Keratinocyte (primary cell): ENCODE data around the gene NFAM1. TPM values are rescaled to one million over a fixed set of nuclear protein-coding genes. Genes with fewer than 3 reads are reported as not detected.
A peak's percentile ranks its signal among the peaks of the same experiment; 100 is the strongest.

ENCODE experiments used
- DNase-seq: peaks from one replicate; pipeline ENCODE4 v3.0.0-alpha.2; 2011; ENCODE audit warnings: low read depth, missing footprints, low spot score
- FAIRE-seq: peaks from 2 replicates; lab custom pipeline; 2011; peaks lifted over from hg19 to GRCh38; lab: Jason Lieb, UNC
- H2AFZ ChIP-seq: 2 replicates; pipeline ENCODE4 v1.6.0; 2012; ENCODE audit warnings: low read length, control low read depth, inconsistent platforms; ENCODE audit not compliant: control insufficient read depth
- H3K27ac ChIP-seq: 2 replicates; pipeline ENCODE4 v1.5.1; 2011; ENCODE audit warnings: low read length; ENCODE audit not compliant: control insufficient read depth, insufficient read depth
- H3K27me3 ChIP-seq: 3 replicates; pipeline ENCODE4 v1.6.0; 2011; ENCODE audit warnings: low read length; ENCODE audit not compliant: control insufficient read depth, insufficient read depth; ENCODE audit errors: extremely low read depth
- H3K36me3 ChIP-seq, 2 experiments: 2 replicates in 1 of 2; 3 replicates in 1 of 2; pipeline ENCODE4 v1.5.1; 2011; ENCODE audit warnings: low read length in 2 of 2, mild to moderate bottlenecking in 1 of 2; ENCODE audit not compliant: control insufficient read depth in 2 of 2, insufficient read depth in 2 of 2; ENCODE audit errors: extremely low read depth in 1 of 2
- H3K4me1 ChIP-seq: 3 replicates; pipeline ENCODE4 v1.5.1; 2011; ENCODE audit warnings: low read length; ENCODE audit not compliant: control insufficient read depth, insufficient read depth; ENCODE audit errors: extremely low read depth
- H3K4me2 ChIP-seq: 3 replicates; pipeline ENCODE4 v1.6.0; 2011; ENCODE audit warnings: low read depth, low read length; ENCODE audit not compliant: control insufficient read depth, insufficient read depth; ENCODE audit errors: extremely low read depth
- H3K4me3 ChIP-seq, 3 experiments: fragments of 200-600 bp in 1 of 3; sonication (generic) in 1 of 3; 2 replicates in 2 of 3; 3 replicates in 1 of 3; pipeline ENCODE4 v1.5.1; 2011 to 2016; ENCODE audit warnings: low read length in 3 of 3, mild to moderate bottlenecking in 3 of 3, control low read depth in 2 of 3, inconsistent platforms in 1 of 3, low read depth in 1 of 3, mixed read lengths in 1 of 3, mixed run types in 1 of 3, moderate library complexity in 1 of 3; ENCODE audit not compliant: control insufficient read depth in 2 of 3, insufficient read depth in 2 of 3; ENCODE audit errors: extremely low read depth in 1 of 3
- H3K79me2 ChIP-seq: 2 replicates; pipeline ENCODE4 v1.6.0; 2012; ENCODE audit warnings: low read length; ENCODE audit not compliant: control insufficient read depth, insufficient read depth
- H3K9ac ChIP-seq: 3 replicates; pipeline ENCODE4 v1.6.0; 2011; ENCODE audit warnings: low read length; ENCODE audit not compliant: control insufficient read depth, insufficient read depth; ENCODE audit errors: extremely low read depth
- H3K9me1 ChIP-seq: 3 replicates; pipeline ENCODE4 v1.6.0; 2011; ENCODE audit warnings: low read length; ENCODE audit not compliant: control insufficient read depth, insufficient read depth; ENCODE audit errors: extremely low read depth
- H3K9me3 ChIP-seq: 2 replicates; pipeline ENCODE4 v1.5.1; 2012; ENCODE audit warnings: low read depth, low read length; ENCODE audit not compliant: control insufficient read depth
- H4K20me1 ChIP-seq: 3 replicates; pipeline ENCODE4 v1.6.0; 2011; ENCODE audit warnings: low read length; ENCODE audit not compliant: control insufficient read depth, insufficient read depth; ENCODE audit errors: extremely low read depth
- CTCF ChIP-seq, 3 experiments: IDR thresholded peaks in 1 of 3; conservative IDR thresholded peaks in 1 of 3; optimal IDR thresholded peaks in 1 of 3; 2 replicates in 2 of 3; 3 replicates in 1 of 3; pipeline versions ENCODE3 to v1.5.1; 2011; ENCODE audit warnings: low read length in 3 of 3, mild to moderate bottlenecking in 3 of 3, moderate library complexity in 2 of 3, control low read depth in 1 of 3, inconsistent platforms in 1 of 3; ENCODE audit not compliant: insufficient read depth in 2 of 3; ENCODE audit errors: extremely low read depth in 1 of 3
- EZH2 ChIP-seq: IDR thresholded peaks from one replicate; pipeline ENCODE4 v1.6.1; 2012; ENCODE audit warnings: inconsistent platforms, mild to moderate bottlenecking, low read length, moderate library complexity
- dilution Hi-C: fragments of 300-500 bp; cut with MboI; formaldehyde crosslinking; loops from one replicate; pipeline ENCODE4 v1.7.0; 2020; ENCODE audit warnings: low sequenced_read_pairs; ENCODE audit not compliant: extremely low pct_ligation_motif_present
- polyA plus RNA-seq, 5 experiments: library from polyadenylated mRNA; depleted of rRNA in 3 of 5; stranded (reverse) in 3 of 5; stranded (forward) in 1 of 5; unstranded in 1 of 5; fragments of >200 nt; gene quantifications; 1 replicate in 1 of 5; 2 replicates in 3 of 5; 3 replicates in 1 of 5; pipeline versions ENCODE4 v1.2.1 to v1.2.3, GENCODE V29; 2011 to 2012; ENCODE audit warnings: missing spikeins in 2 of 5, low read depth in 1 of 5, low replicate concordance in 1 of 5

The NFAM1 gene
- polyA plus RNA-seq, 1 donor (not counting 4 experiments of a cell fraction or from before 2014, with no cell fraction given) = not detected

GRCh38 chr22:42419243-42419881, 12.8 kb downstream of the NFAM1 start:
- no peaks in the 10 kb centered on the region for H3K36me3 ChIP-seq
- FAIRE-seq (no peak), DNase-seq (no peak)
- no peak overlapping the region for H3K27ac ChIP-seq
- H4K20me1 ChIP-seq = no peaks in the 10 kb centered on the region
- peak overlapping the region in 1 of 3 experiments; percentile 7 for H3K4me3 ChIP-seq
- peaks cover 11% of the 10 kb centered on the region for H3K4me1 ChIP-seq
- no peak overlapping the region for H3K9ac ChIP-seq
- TF ChIP-seq CTCF (optimal IDR thresholded peaks at IDR 0.05 in 1 of 3, IDR thresholded peaks at IDR 0.05 in 1 of 3, conservative IDR thresholded peaks at IDR 0.05 in 1 of 3; ENCODE audit: extremely low read depth in 1 of 3, insufficient read depth in 2 of 3, low read length in 3 of 3) (no peak), EZH2 (no peak)
- no peaks in the 10 kb centered on the region for H3K9me1 ChIP-seq
- peak overlapping the region; percentile 63 for H2AFZ ChIP-seq
- H3K4me2 ChIP-seq = peak overlapping the region; percentile 49
- H3K27me3 ChIP-seq = peaks cover 26% of the 10 kb centered on the region
- H3K79me2 ChIP-seq = no peaks in the 10 kb centered on the region
- dilution Hi-C loops = no loop called here
- no peaks in the 10 kb centered on the region for H3K9me3 ChIP-seq

- H3K27me3 ChIP-seq = peaks cover 26% of the 10 kb centered on the region
- H4K20me1 ChIP-seq = no peaks in the 10 kb centered on the region
- H3K9ac ChIP-seq = no peak overlapping the region
- no peak for FAIRE-seq
- no peak for DNase-seq
- no peaks in the 10 kb centered on the region for H3K36me3 ChIP-seq
- no peaks in the 10 kb centered on the region for H3K9me1 ChIP-seq
- dilution Hi-C loops = no loop called here
- peak overlapping the region; percentile 63 for H2AFZ ChIP-seq
- TF ChIP-seq CTCF (optimal IDR thresholded peaks at IDR 0.05 in 1 of 3, IDR thresholded peaks at IDR 0.05 in 1 of 3, conservative IDR thresholded peaks at IDR 0.05 in 1 of 3; ENCODE audit: extremely low read depth in 1 of 3, insufficient read depth in 2 of 3, low read length in 3 of 3) (no peak), EZH2 (no peak)
- H3K4me3 ChIP-seq = peak overlapping the region in 1 of 3 experiments; percentile 7
- H3K79me2 ChIP-seq = no peaks in the 10 kb centered on the region
- no peak overlapping the region for H3K27ac ChIP-seq
- no peaks in the 10 kb centered on the region for H3K9me3 ChIP-seq
- H3K4me2 ChIP-seq = peak overlapping the region; percentile 49
- peaks cover 11% of the 10 kb centered on the region for H3K4me1 ChIP-seq
Observed at GRCh38 chr22:42418811-42419242, 13.4 kb downstream of the NFAM1 start.
